ENCODE results near the gene BBS5.
"Not testable (repeated sequence)": the region's sequence is repeated elsewhere in the genome, so short reads cannot be mapped to it uniquely, and the experiment has no call there.

GRCh38 chr2:169516488-169516995 is 37.2 kb downstream of the BBS5 start:
- TF ChIP-seq POLR2AphosphoS5 (IDR thresholded peaks at IDR 0.05; ENCODE audit: low read depth, low read length); TAF1 (IDR thresholded peaks at IDR 0.05; ENCODE audit: borderline replicate concordance, low read depth, low read length); POLR2A (IDR thresholded peaks at IDR 0.05; ENCODE audit: low read depth, low read length): not testable (repeated sequence)

All from GM12892 (cell line).